Epithelial cell of proximal tubule (primary cell): Measurements from ENCODE around the gene CCDC180. TPM values are rescaled to one million over a fixed set of nuclear protein-coding genes. Genes with fewer than 3 reads are reported as not detected.
"Not testable (repeated sequence)": the region's sequence is repeated elsewhere in the genome, so short reads cannot be mapped to it uniquely, and the experiment has no call there.

Experiments
- DNase-seq: peaks from one replicate; pipeline ENCODE4 v3.0.0-alpha.2; 2011; ENCODE audit warnings: low read depth
- H3K4me3 ChIP-seq: 2 replicates; pipeline ENCODE4 v1.5.1; 2011; ENCODE audit warnings: low read depth, mild to moderate bottlenecking, low read length
- CTCF ChIP-seq: conservative IDR thresholded peaks from 2 replicates; pipeline ENCODE4 v1.5.1; 2012; ENCODE audit warnings: low read depth, mild to moderate bottlenecking, low read length
- total RNA-seq: library from RNA; depleted of rRNA; stranded (reverse); fragments of >200 nt; gene quantifications from 2 replicates; pipeline ENCODE4 v1.2.3, GENCODE V29; 2015

CCDC180 gene
- total RNA-seq, 1 donor from 2014 or later, result 0.75 TPM

- no peak overlapping the region for H3K4me3 ChIP-seq
- DNase-seq, result no peak
- no peak for TF ChIP-seq CTCF
Observed at GRCh38 chr9:97324954-97325353, 17.5 kb downstream of the CCDC180 start.

- no peak overlapping the region for H3K4me3 ChIP-seq
- no peak for DNase-seq
- TF ChIP-seq CTCF, result no peak
Observed at GRCh38 chr9:97327562-97327961, 20.1 kb downstream of the CCDC180 start.

- no peak overlapping the region for H3K4me3 ChIP-seq
- TF ChIP-seq CTCF, result no peak
- DNase-seq, result no peak
Observed at GRCh38 chr9:97332993-97333392, 25.5 kb downstream of the CCDC180 start.

- DNase-seq, H3K4me3 ChIP-seq: not testable (repeated sequence)
Observed at GRCh38 chr9:97335622-97336021, 28.2 kb downstream of the CCDC180 start.

GRCh38 chr9:97348871-97349270 lies 41.4 kb downstream of the CCDC180 start:
- no peak overlapping the region for H3K4me3 ChIP-seq
- TF ChIP-seq CTCF, result no peak
- DNase-seq, result no peak

GRCh38 chr9:97349400-97349799 lies 41.9 kb downstream of the CCDC180 start:
- no peak for DNase-seq
- no peak overlapping the region for H3K4me3 ChIP-seq
- TF ChIP-seq CTCF, result no peak

- no peak for DNase-seq
- no peak for TF ChIP-seq CTCF
Observed at GRCh38 chr9:97354637-97355036, 47.2 kb downstream of the CCDC180 start.

GRCh38 chr9:97357056-97357455 lies 49.6 kb downstream of the CCDC180 start:
- H3K4me3 ChIP-seq, result no peak overlapping the region
- TF ChIP-seq CTCF, result no peak
- DNase-seq, result no peak

More at GRCh38 chr9:97354637-97355036, 47.2 kb downstream of the CCDC180 start:
- no peak overlapping the region for H3K4me3 ChIP-seq
